ENCODE measurements around the gene NLRP3. TPM values are rescaled to one million over a fixed set of nuclear protein-coding genes. Genes with fewer than 3 reads are reported as not detected.
"Not testable (repeated sequence)": the region's sequence is repeated elsewhere in the genome, so short reads cannot be mapped to it uniquely, and the experiment has no call there.

The NLRP3 gene
- total RNA-seq, 1 donor from 2014 or later: 5.6 TPM

DNA sequence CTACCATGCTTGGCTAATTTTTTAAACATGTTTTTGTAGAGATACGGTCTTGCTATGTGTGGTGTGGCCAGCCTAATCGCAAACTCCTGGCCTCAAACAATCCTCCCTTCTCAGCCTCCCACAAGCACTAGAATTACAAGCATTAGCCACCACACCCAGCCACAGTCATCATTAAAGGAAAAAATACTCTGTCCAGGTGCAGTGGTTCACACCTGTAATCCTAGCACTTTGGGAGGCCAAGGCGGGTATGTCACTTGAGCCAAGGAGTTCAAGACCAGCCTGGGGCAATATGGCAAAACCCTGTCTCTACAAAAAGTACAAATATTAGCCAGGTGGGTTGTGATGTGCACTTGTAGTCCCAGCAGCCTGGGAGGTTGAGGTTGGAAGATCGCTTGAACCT is 25.0 kb upstream of the NLRP3 start:
- no peak for DNase-seq (ENCODE audit: low spot score)

DNA sequence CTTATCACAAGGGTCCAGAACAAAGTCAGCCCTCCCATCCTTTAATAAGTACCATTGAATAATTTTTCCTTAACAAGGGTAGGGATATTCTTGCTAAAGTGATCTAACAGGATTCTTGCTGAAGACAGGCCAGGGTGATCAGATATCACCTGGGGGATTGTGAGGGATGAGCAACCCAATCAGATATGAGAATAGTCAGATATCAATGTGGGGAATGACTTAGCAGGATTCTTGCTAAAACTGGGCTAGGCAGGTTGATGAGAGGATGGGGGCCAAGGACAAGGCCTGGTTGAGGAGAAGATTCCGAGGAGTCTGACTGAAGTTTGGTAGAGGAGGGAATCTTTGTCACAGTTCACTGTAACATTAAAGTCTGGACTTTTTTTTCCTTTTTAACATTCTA is 23.9 kb upstream of the NLRP3 start:
- DNase-seq (ENCODE audit: low spot score): no peak

DNA sequence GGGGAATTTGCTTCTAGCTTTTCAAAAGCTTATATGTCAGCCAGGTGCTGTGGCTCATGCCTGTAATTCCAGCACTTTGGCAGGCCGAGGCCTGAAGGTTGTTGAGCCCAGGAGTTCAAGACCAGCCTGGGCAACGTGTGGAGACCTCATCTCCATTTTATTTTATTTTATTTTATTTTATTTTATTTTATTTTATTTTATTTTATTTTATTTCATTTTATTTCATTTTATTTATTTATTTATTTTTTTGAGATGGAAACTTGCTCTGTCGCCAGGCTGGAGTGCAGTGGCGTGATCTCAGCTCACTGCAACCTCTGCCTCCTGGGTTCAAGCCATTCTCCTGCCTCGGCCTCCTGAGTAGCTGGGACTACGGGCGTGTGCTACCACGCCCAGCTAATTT is 20.9 kb upstream of the NLRP3 start:
- not testable (repeated sequence) for DNase-seq (ENCODE audit: low spot score)

DNA sequence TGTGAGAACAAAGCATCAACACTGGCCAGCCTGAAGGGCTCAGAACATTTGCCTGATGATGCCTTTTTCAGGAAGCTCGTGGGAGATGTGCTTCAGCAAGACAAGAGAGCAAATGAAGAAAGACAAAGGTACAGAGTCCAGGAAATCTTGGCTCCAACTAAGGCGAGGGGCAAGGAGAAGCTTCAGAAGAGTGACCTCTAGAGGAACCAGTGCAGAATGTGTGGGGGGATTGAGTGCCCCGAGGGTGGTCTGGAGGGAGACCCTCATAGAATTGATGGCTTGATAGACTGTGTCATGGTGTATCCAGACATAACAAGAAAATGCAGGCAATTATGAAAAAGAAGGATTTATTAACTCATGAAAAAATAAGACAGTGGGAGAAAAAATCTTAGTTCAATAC is 15.3 kb upstream of the NLRP3 start:
- DNase-seq (ENCODE audit: low spot score): no peak

DNA sequence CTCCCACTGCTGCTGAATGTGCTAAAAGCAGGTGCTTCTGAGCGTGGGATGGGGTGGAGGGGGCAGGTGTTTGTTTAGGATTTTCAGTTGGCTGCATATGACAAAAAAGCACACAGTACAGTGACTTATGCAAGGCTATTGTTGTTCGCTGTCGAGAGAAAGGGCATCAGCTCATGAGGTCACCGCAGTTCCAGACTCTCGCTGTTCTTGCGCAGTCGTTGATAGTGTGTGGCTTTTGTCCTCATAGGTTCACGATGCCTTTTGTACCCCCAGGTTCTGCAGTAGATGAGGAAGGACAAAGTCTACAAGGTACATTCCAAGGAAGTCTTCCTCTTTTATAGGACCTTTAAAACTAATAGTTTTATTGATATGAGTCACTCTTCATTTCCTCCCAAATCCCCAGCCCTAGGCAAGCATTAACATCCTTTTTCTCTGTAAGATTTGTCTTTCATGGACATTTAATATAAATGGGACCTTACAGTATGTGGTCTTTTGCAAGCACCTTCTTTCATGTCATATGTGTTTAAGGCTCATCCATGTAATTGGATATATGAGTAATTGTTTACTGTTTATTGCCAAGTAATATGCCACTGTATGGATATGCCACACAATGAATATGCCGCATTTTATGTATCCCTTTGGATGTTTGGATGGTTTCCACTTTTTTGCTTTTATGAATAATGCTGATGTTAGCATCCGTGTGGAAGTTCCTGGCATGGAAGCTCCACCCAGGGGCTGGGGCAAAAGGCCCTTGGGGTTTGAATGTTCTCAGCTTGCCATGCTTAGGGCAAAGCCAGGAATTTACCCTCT is 14.5 kb upstream of the NLRP3 start:
- no peak for DNase-seq (ENCODE audit: low spot score)

DNA sequence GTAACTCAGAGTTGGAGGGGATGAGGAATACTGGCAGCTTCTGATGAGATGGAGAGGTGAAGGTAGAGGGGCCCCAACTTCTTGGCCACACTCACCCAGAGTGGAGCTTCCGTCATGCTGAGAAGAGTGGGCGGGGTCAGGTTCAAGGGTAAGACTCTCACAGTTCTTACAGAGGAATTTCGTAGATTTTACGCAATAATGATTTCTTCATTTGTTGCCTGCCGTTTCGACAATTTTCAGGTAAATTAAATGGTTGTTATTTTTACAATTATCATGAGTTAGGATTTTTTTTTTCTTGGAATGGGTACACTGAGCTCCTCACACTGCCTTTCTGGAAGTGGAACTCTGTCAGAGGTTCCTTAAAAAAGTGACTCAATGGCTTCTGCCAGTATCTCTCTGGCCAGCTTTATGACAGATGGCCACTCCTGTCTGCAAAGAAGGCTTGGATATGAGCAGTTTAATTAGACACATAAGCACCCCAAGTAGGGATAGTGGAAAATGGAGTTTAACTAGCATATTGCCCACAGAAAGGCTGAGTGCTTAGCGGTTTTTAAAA is 13.8 kb upstream of the NLRP3 start:
- no peak for DNase-seq (ENCODE audit: low spot score)

DNA sequence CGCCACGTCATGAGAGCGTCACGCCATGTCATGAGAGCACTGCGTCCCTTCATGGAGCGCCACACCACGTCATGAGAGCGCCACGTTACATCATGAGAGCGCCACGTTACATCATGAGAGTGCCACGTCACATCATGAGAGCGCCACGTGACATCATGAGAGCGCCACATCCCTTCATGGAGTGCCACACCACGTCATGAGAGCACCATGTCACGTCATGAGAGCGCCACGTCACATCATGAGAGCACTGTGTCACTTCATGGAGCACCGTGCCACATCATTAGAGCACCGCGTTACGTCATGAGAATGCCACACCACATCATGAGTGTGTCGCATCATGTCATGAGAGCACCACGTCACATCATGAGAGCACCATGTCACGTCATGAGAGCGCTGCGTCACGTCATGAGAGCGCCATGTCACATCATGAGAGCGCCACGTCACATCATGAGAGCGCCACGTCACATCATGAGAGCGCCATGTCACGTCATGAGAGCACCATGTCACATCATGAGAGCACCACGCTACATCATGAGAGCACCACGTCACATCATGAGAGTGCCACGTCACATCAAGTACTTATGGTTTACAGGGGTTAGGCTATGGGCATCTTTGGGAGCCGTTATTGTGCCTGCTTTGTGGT is 9.8 kb upstream of the NLRP3 start:
- DNase-seq (ENCODE audit: low spot score): no peak

DNA sequence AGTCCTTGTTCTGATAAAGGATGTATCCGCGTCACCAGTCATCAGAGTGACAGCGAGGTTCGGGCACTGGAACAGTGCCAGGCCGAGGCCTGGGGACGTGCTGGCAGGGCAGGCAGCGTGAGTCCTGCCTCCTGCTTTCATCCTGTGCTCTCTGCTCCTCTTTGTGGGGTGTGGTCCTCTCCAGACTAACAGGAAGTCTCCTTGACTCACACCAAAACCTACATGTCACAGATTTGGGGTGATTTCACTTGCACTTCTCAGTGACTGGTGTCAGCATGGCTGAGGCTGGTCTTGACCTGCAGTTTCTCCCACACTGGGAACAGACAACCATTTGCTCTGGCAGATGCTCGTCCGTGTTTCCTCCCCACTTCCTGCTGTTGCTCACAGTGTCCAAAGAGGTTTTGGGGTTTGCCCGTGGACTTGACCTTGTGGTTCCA is 8.8 kb upstream of the NLRP3 start:
- DNase-seq (ENCODE audit: low spot score): no peak

DNA sequence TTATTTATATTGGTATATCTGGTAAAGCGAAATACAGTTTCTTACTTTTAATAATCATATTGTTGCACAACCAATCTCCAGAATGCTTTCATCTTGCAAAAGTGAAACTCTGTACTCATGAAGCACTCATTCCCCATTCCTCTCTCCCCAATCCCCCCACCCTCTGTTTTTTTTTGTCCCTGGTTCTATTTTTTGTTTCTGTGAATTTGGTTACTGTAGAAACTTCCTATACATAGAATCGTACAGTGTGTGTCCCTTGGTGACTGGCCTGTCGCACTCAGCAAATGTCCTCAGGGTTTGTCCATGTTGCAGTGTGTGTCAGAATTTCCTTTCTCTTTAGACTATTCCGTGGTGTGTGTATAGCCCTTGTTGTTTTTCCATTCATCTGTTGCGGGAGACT is 7.9 kb upstream of the NLRP3 start:
- no peak for DNase-seq (ENCODE audit: low spot score)

DNA sequence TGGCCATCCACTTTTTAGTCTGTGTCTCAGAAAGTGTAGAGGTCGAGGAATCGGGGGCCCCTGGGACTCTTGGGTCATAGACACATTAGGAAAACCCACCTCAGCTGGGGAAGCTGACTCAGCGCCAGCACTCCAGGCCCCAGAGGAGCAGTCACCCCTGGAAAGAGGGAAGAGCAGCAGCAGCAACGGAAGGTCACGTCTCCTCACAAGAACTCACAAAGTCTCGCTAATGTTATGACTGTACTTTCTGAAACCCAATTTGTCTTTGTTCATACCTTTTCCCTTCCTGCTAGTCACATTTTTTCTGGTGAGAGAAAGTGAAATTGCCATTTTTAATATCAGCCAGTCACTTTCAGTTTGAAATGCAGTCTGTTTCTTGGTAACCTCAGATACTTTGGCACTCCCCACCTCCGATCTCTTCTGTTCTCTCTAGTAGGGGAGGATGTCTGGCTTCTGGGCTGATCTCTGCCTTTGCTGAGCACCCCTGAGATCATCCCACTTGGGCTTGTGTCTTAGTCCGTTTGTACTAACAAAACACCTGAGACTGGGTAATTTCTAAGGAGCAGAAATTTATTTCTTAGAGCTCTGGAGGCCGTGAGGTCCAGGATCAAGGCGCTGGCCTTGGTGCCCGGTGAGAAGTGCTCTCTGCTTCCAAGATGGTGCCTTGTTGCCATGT is 6.0 kb upstream of the NLRP3 start:
- DNase-seq (ENCODE audit: low spot score): no peak

DNA sequence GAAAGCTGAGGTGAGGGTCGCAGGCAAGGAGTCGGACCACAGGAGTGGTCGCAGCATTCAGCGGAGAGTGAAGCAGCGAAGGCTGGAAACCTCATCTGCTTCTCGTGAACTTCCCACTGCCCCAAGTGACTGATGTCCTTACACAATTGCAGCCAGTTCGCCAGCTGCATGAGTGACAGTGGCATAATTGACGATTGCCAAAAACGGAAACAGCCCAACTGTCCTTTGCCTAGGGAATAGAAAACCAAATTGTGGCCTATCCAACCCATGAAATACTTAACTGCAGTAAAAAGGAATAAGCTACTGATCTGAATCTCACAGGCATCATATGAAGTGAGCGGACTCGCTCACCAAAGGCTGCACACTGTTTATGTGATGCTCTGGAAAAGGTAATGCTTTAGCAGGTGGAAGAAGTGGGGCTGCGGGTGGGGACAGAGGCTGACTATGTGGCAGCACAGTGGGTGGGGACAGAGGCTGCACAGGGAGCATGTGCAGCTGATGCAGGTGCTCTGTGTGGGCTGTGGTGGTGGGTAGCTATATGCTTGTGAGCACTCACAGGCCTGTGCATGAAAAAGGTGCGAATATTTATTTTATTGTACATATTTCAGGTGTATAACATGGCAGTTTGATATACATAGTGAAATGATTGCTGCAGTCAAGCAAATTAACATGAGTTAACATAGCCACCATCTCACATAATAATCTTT is 4.2 kb upstream of the NLRP3 start:
- DNase-seq (ENCODE audit: low spot score): no peak

DNA sequence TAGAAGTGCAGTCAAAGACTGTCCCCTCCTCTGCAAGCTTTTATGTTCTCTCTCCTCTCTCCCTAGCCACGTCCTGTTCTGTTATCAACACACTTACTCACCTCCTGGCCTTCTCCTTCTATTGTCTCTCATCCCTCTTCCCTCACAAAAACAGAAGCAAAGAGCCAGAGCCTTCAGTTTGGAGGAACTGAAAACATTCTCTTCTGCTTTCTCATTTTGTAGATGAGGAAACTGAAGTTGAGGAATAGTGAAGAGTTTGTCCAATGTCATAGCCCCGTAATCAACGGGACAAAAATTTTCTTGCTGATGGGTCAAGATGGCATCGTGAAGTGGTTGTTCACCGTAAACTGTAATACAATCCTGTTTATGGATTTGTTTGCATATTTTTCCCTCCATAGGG is 1.9 kb downstream of the NLRP3 start:
- DNase-seq (ENCODE audit: low spot score): no peak

DNA sequence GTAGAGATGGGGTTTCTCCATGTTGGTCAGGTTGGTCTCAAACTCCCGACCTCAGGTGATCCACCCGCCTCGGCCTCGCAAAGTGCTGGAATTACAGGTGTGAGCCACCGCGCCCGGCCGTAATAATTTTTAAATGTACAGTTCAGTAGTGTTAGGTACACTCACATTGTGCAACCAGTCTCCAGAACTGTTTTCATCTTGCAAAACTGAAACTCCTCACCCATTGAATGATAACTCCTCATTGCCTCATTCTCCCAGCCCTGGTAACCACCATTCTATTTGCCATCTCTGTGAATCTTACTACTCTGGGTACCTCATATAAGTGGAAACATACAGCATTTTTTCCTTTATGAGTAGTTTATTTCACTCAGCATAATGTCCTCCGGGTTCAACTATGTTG is 3.4 kb downstream of the NLRP3 start:
- no peak for DNase-seq (ENCODE audit: low spot score)

DNA sequence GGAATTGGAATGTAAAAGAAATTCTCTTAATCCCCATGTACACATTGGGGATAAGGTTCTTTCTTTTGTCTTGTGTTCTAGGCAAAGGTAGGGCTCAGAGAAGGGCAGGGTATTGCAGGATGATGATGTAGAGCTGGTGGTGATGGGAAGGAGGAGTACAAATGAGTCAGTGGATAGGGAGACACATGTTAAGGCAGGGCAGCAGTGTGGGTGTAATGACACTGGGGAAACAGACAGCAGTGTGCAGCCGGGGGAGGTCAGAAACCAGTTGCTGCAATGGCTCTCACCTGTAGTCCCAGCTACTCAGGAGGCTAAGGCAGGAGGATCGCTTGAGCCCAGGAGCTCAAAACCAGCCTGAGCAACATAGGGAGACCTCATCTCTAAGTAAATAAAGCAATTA is 5.1 kb downstream of the NLRP3 start:
- no peak for DNase-seq (ENCODE audit: low spot score)

DNA sequence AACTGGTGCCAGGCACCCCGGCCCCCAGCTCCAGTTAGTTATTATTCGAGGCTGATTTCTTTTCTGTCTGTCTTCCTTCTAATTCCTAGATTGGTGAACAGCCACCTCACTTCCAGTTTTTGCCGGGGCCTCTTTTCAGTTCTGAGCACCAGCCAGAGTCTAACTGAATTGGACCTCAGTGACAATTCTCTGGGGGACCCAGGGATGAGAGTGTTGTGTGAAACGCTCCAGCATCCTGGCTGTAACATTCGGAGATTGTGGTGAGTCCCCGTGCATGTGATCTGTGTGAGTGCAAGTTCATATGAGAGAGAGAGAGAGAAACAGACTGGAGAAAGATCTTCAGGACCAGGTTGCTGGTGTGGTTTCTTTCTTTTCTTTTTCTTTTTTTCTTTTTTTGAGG is 13.5 kb downstream of the NLRP3 start:
- DNase-seq (ENCODE audit: low spot score): no peak

DNA sequence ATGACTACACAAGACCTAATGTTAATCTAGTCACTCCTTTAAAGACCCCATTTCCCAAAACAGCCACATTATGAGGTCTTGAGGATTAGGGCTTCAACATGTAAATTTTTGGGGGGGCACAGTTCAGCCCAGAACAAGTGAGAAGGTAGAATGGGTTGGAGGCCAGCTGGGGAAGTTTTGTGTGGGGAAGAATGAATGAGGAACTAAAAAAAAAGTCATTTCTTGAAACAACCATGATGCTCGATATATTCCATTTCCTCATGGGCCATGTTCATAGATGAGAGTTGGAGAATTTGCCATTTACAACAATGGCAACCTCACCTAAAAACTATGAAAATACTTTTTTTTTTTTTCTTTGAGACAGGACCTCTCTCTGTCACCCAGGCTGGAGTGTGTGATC is 14.5 kb downstream of the NLRP3 start:
- DNase-seq (ENCODE audit: low spot score): no peak

DNA sequence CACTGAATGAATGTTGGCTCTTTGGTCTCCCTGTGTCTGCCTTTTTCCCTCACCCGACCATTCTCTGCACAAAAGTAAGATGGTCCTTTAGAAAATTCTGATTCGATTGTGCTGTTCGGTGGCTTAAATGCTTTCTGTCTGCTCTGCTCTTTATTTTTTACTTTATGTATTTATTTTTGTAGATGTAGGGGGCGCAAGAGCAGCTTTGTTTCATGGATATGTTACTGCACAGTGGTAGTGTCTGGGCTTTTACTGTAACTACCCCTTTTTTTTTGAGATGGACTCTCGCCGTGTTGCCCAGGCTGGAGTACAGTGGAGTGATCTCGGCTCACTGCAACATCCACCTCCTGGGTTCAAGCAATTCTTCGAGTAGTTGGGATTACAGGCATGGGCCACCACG is 15.7 kb downstream of the NLRP3 start:
- DNase-seq (ENCODE audit: low spot score): no peak

DNA sequence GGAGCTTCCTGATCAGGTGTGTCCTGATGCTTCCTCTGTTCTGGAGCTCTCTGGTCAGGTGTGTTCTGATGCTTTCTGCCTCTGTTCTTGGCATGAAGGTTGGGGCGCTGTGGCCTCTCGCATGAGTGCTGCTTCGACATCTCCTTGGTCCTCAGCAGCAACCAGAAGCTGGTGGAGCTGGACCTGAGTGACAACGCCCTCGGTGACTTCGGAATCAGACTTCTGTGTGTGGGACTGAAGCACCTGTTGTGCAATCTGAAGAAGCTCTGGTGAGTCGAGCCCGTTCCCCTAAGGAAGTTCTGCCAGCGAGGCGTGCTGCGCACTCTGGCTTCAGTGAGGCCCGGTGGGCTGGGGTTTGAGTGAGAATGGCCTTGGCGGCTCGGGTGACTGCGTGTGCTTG is 18.0 kb downstream of the NLRP3 start:
- no peak for DNase-seq (ENCODE audit: low spot score)

DNA sequence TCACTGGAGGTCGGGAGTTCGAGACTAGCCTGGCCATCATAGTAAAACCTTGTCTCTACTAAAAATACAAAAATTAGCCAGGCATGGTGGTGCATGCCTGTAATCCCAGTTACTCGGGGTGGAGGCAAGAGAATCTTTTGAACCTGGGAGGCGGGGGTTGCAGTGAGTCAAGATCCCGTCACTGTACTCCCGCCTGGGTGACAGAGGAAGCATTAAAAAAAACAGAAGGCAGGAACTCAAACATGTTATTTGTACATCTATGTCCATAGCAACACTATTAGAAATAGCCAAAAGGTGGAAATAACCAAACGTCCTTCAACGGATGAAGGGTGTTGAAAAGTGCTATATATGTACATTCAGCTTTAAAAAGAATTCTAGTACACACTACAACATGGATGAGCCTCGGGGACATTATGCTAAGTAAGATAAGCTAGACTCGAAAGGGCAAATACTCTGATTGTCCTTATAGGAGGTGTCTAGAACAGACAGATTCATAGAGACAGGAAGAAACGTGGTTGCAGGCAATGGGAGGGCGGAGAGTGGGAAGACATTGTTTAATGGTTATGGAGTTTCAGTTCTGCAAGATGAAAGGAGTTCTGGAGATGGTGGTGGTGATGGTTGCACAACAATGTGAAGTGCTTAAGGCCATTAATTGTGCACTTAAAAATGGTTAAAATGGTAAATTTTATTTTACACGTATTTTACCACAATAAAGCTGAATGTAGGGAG is 19.2 kb downstream of the NLRP3 start:
- no peak for DNase-seq (ENCODE audit: low spot score)

DNA sequence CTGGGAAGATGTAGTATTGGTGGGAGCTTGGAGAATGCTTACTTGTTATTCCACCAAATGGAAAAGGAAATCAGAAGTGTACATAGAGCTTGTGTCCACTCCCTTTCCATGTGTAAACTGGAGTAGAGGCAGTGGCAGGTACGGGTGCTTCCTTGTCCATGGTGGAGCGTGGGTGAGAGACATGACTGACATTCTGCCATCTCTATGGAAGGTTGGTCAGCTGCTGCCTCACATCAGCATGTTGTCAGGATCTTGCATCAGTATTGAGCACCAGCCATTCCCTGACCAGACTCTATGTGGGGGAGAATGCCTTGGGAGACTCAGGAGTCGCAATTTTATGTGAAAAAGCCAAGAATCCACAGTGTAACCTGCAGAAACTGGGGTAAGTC is 19.8 kb downstream of the NLRP3 start:
- no peak for DNase-seq (ENCODE audit: low spot score)

All from mucosa of gallbladder (tissue), 1 donor.